AML-193 (cell line): Measurements from ENCODE around the gene KCNJ9.
"Not testable (repeated sequence)": the region's sequence is repeated elsewhere in the genome, so short reads cannot be mapped to it uniquely, and the experiment has no call there.

Experiments used
- DNase-seq, 2 experiments: peaks; one replicate each; lab custom pipeline; 2025; lab: John Stamatoyannopoulos, UW

The KCNJ9 gene

GRCh38 chr1:160126342-160126741 is 45.0 kb downstream of the KCNJ9 start:
- DNase-seq, result not testable (repeated sequence)

GRCh38 chr1:160127381-160127780 is 46.0 kb downstream of the KCNJ9 start:
- DNase-seq, result no peak

DNA sequence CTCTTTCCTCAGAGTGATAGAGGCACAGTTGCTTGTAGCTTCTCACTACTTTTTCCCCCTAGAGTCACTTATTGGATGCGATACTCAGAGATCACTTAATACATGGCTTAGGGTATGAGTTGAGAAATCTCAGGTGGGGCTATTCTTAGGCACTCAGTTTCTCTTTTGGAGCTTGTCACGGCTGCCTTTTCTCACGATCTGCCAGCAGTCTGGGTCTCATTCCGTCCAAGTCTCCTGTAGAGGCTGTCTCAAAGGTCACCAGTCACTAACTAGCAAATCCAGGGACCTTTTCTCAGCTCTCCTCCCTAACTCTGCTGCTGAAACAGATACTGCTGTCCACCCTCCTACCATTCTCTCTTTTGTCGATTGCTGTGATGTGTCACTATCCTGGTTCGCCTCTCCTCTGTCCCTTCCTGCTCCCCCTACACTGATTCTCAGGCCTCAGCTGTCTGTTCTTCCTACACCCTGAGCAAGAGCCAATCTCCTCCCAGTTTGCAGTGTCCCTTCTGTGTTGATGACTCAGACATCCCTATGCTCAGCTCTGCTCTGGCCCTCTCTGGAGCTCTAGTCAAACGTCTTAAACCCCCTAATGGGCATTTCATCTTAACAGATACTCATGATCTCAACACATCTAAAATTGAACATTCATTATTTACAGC is 46.7 kb downstream of the KCNJ9 start:
- no peak for DNase-seq

GRCh38 chr1:160128636-160129035 is 47.3 kb downstream of the KCNJ9 start:
- DNase-seq, result no peak

- DNase-seq, result no peak
Observed at GRCh38 chr1:160129046-160129445, 47.7 kb downstream of the KCNJ9 start.

- DNase-seq, result no peak
Observed at GRCh38 chr1:160129558-160129957, 48.2 kb downstream of the KCNJ9 start.

DNA sequence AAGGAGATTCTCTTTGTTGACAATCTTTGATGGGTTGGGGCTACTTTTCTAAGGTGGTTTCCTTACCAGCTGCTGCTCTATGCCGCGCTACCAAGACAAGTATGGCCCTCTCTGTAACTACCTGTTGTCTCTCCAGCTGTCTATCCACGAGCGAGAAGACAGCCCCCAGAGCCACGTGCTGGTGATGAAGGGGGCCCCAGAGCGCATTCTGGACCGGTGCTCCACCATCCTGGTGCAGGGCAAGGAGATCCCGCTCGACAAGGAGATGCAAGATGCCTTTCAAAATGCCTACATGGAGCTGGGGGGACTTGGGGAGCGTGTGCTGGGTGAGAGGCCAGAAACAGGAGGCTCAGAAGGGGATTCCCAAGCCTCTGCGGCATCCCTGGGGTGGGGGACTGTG is 48.6 kb downstream of the KCNJ9 start:
- no peak for DNase-seq

DNA sequence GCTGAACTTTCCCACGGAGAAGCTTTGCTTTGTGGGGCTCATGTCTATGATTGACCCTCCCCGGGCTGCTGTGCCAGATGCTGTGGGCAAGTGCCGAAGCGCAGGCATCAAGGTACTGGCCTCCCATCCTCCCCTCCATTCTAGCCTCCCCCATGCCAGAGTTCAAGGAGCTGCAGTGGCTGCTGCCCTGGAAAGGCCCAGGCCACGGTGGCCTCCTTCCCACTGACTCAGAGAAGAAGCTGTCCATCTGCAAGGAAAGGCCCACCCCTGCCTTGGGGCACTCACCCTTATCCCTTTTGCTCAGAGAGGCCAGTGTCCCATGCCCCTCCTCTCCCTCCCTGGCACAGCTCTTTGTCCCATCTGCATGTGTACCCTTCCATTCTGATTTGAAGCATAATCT is 49.1 kb downstream of the KCNJ9 start:
- DNase-seq, result no peak

GRCh38 chr1:160130939-160131338 is 49.6 kb downstream of the KCNJ9 start:
- no peak for DNase-seq

DNA sequence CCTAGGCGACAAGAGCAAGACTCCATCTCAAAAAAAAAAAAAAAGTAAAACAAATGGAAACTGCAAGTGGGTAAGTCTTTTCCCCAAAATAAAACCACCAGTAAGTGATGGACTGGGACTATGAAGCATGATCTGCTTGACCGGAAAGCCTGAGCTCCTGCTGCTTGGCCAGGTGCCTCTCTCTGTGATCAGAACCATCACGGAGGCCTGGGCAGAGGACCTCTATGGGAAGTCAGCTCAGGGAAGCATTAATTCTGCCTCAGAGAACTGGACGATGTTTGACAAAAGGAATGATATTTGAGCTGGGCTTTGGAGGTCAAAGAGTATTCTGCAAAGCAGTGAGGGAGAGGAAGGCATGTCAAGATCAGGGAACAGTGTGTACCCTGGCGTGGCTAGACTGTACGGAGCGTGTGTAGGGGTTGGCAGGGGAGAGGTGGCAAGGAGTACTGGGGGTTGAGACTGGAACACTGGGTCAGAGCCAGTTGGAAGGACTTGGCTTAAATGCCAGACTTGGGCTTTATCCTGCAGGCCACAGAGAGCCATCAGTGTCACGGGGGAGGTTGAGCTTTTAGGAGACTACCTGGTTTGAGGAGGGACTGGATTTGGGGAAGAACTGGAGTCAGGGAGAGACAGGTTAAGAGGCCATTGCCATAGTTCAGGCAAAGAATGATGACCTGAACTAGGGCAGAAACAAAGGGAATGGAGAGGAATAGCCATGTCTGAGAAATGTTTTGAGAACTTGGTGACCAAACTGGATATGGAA is 50.6 kb downstream of the KCNJ9 start:
- no peak for DNase-seq

DNA sequence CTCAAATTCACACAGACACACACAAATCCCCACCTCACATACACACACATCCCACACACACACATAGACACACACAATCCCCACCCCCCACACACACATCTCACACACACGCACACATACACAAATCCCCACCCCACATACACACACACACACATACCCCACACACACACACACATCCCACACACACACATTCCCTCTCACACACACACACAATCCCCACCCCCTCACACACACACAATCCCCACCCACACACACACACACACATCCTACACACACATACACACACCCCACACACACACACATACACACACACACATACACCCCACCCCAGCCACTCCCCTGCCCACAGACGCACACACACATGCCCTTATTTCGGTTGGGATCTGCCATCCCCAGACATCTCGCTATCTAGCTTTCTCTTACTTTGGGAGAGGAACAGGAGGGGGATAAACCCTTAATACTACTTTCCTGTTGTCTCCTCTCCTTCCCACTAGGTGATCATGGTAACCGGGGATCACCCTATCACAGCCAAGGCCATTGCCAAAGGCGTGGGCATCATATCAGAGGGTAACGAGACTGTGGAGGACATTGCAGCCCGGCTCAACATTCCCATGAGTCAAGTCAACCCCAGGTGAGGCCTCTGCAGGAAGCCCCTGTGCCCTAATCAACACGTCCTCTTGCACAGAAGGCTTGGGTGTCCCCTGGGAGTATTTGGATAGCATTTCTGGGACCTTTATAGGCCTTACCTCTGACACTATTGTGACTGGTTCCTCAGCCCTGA is 52.8 kb downstream of the KCNJ9 start:
- no peak for DNase-seq

- DNase-seq, result no peak
Observed at GRCh38 chr1:160134791-160135572, 53.6 kb downstream of the KCNJ9 start.

GRCh38 chr1:160136121-160136925 is 55.0 kb downstream of the KCNJ9 start:
- no peak for DNase-seq

DNA sequence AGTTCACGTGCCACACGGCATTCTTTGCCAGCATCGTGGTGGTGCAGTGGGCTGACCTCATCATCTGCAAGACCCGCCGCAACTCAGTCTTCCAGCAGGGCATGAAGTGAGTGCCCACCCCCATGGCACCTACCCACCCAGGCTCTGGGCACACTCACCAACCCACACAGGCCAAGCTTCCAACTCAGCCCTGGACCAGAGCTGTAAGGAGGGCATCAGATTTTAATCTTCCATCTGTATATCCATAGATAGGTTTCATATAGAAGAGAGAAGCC is 55.5 kb downstream of the KCNJ9 start:
- DNase-seq, result no peak

- no peak for DNase-seq
Observed at GRCh38 chr1:160137216-160137862, 56.0 kb downstream of the KCNJ9 start.

DNA sequence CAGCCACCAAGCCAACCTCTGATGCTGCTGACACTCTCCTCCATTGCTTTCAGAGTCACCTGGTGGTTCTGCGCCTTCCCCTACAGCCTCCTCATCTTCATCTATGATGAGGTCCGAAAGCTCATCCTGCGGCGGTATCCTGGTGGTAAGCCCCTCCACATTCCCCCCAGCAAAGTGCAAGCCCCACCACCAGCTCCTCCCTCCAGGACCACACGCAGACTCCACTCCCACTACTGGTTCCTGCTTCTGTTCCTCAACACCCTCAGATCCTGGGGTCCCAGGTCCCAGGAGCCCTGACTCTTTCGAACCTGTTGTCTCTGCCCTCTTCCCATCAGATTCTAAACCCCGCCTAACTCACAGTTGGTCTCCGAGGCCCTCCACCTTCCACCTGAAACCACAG is 58.5 kb downstream of the KCNJ9 start:
- no peak for DNase-seq
